ENCODE data around the gene SURF4.

SURF4 gene

GRCh38 chr9:133375724-133376654, at the start of gene SURF4, which contains the start of gene STKLD1:
Gene SURF4 (minus strand): TSS chr9:133376060. CDS start chr9:133375969, 91 bp downstream.
Gene STKLD1 (plus strand): TSS chr9:133376366. CDS start chr9:133376474, 108 bp downstream.
- Histone ChIP-seq H3K4me2 (peak within 1 kb of the TSS; percentile 89 to 100 (median 98)), H4K20me1 (peaks cover 35 to 49% (median 46%) of the 10 kb centered on the region in 11 experiments), H3K4me3 (peak within 1 kb of the TSS; percentile 91 to 99 (median 96)), H3K4me1 (peaks cover 35 to 47% (median 44%) of the 10 kb centered on the region in 10 experiments), H3K9ac (peak within 1 kb of the TSS; percentile 96 to 100 (median 98)), H3K27ac (peak within 1 kb of the TSS; percentile 93 to 99 (median 97)), H3K9me3 (replicated peaks in 1 of 11) (peaks cover 0 to 14% (median 9%) of the 10 kb centered on the region in 11 experiments; a peak in 15 of 22 replicates), H3K36me3 (peaks cover 19 to 33% (median 30%) of the 10 kb centered on the region in 11 experiments), H3K27me3 (no peaks in the 10 kb centered on the region)
- TF ChIP-seq Cebpa-rat (IDR thresholded peaks at IDR 0.05) = no peak

- Histone ChIP-seq H3K9ac (no peak overlapping the region), H3K9me3 (replicated peaks in 1 of 11) (peaks cover 6 to 12% (median 10%) of the 10 kb centered on the region in 11 experiments; a peak in 17 of 22 replicates), H4K20me1 (no peaks in the 10 kb centered on the region), H3K27ac (no peak overlapping the region), H3K36me3 (no peaks in the 10 kb centered on the region), H3K4me3 (no peak overlapping the region), H3K4me2 (no peak overlapping the region), H3K27me3 (peaks cover 35 to 50% (median 47%) of the 10 kb centered on the region in 11 experiments), H3K4me1 (peaks cover 7 to 22% (median 12%) of the 10 kb centered on the region in 10 experiments)
- TF ChIP-seq Cebpa-rat (IDR thresholded peaks at IDR 0.05) = no peak
Measured at GRCh38 chr9:133425049-133425632, 49.3 kb upstream of the SURF4 start.

GRCh38 chr9:133424187-133424586, 48.3 kb upstream of the SURF4 start:
- no peaks in the 10 kb centered on the region for H3K36me3 ChIP-seq
- H3K4me3 ChIP-seq = no peak overlapping the region
- no peaks in the 10 kb centered on the region for H4K20me1 ChIP-seq
- peaks cover 6 to 12% (median 10%) of the 10 kb centered on the region in 11 experiments; a peak in 17 of 22 replicates for H3K9me3 ChIP-seq (replicated peaks in 1 of 11)
- H3K27me3 ChIP-seq = peaks cover 26 to 41% (median 37%) of the 10 kb centered on the region in 11 experiments
- no peak overlapping the region for H3K27ac ChIP-seq
- no peak overlapping the region for H3K4me2 ChIP-seq
- no peak for TF ChIP-seq Cebpa-rat (IDR thresholded peaks at IDR 0.05)
- H3K9ac ChIP-seq = no peak overlapping the region
- H3K4me1 ChIP-seq = peaks cover 3 to 24% (median 18%) of the 10 kb centered on the region in 10 experiments

GRCh38 chr9:133423216-133423615, 47.4 kb upstream of the SURF4 start:
- Histone ChIP-seq H3K4me3 (no peak overlapping the region), H3K4me2 (no peak overlapping the region), H3K9ac (peak overlapping the region in 2 of 11 experiments; percentile 11 to 48; a peak in 4 of 22 replicates), H3K27ac (no peak overlapping the region), H3K9me3 (replicated peaks in 1 of 11) (peaks cover 6 to 12% (median 10%) of the 10 kb centered on the region in 11 experiments; a peak in 17 of 22 replicates), H4K20me1 (no peaks in the 10 kb centered on the region), H3K36me3 (no peaks in the 10 kb centered on the region), H3K4me1 (peaks cover 13 to 34% (median 28%) of the 10 kb centered on the region in 10 experiments), H3K27me3 (peaks cover 17 to 31% (median 28%) of the 10 kb centered on the region in 11 experiments)
- no peak for TF ChIP-seq Cebpa-rat (IDR thresholded peaks at IDR 0.05)

- H3K27ac ChIP-seq = peak within 1 kb of the TSS in 1 of 11 experiments; percentile 5; a peak in 1 of 22 replicates
- H3K27me3 ChIP-seq = peaks cover 3 to 18% (median 14%) of the 10 kb centered on the region in 11 experiments; a peak in 21 of 22 replicates
- H3K9ac ChIP-seq = peak within 1 kb of the TSS in 3 of 11 experiments; percentile 1 to 48 (median 11); a peak in 5 of 22 replicates
- no peak within 1 kb of the TSS for H3K4me3 ChIP-seq
- peak within 1 kb of the TSS in 2 of 11 experiments; percentile 19 to 98; a peak in 1 of 22 replicates for H3K4me2 ChIP-seq
- no peaks in the 10 kb centered on the region for H3K9me3 ChIP-seq (replicated peaks in 1 of 11)
- TF ChIP-seq Cebpa-rat (IDR thresholded peaks at IDR 0.05) = no peak
- peaks cover 15 to 37% (median 32%) of the 10 kb centered on the region in 10 experiments for H3K4me1 ChIP-seq
- no peaks in the 10 kb centered on the region for H3K36me3 ChIP-seq
- H4K20me1 ChIP-seq = peaks cover 0 to 5% (median 0%) of the 10 kb centered on the region in 11 experiments; a peak in 5 of 22 replicates
Measured at GRCh38 chr9:133421615-133422542, 46.0 kb upstream of the SURF4 start, which contains the start of gene ADAMTS13. Gene ADAMTS13 (plus strand): TSS chr9:133422367. CDS start chr9:133422444, 77 bp downstream.

GRCh38 chr9:133420392-133420827, 44.5 kb upstream of the SURF4 start:
- Histone ChIP-seq H3K27me3 (peaks cover 0 to 3% (median 0%) of the 10 kb centered on the region in 11 experiments; a peak in 4 of 22 replicates), H3K9me3 (replicated peaks in 1 of 11) (no peaks in the 10 kb centered on the region), H4K20me1 (peaks cover 0 to 19% (median 14%) of the 10 kb centered on the region in 11 experiments; a peak in 19 of 22 replicates), H3K36me3 (peaks cover 0 to 14% (median 12%) of the 10 kb centered on the region in 11 experiments; a peak in 20 of 22 replicates), H3K4me2 (peak overlapping the region in 9 of 11 experiments; percentile 4 to 98 (median 98); a peak in 18 of 22 replicates), H3K4me3 (0 out of 20 replicates have a peak overlapping the region, but pooled peaks of 1 of the 10 experiments have one; percentile 18), H3K4me1 (peaks cover 30 to 52% (median 46%) of the 10 kb centered on the region in 10 experiments), H3K27ac (peak overlapping the region in 2 of 11 experiments; percentile 12 to 16; a peak in 1 of 22 replicates), H3K9ac (no peak overlapping the region)
- no peak for TF ChIP-seq Cebpa-rat (IDR thresholded peaks at IDR 0.05)

- Histone ChIP-seq H3K9me3 (replicated peaks in 1 of 11) (no peaks in the 10 kb centered on the region), H3K27me3 (no peaks in the 10 kb centered on the region), H3K27ac (peak overlapping the region in 4 of 11 experiments; percentile 8 to 90 (median 88); a peak in 5 of 22 replicates), H3K36me3 (peaks cover 12 to 28% (median 26%) of the 10 kb centered on the region in 11 experiments), H3K4me2 (peak overlapping the region; percentile 90 to 99 (median 98)), H3K4me3 (peak overlapping the region in 9 of 10 experiments; percentile 84 to 98 (median 89); a peak in 10 of 20 replicates), H4K20me1 (peaks cover 2 to 33% (median 28%) of the 10 kb centered on the region in 11 experiments; a peak in 20 of 22 replicates), H3K9ac (peak overlapping the region in 3 of 11 experiments; percentile 87 to 92 (median 90); a peak in 6 of 22 replicates), H3K4me1 (peaks cover 30 to 57% (median 49%) of the 10 kb centered on the region in 10 experiments)
- no peak for TF ChIP-seq Cebpa-rat (IDR thresholded peaks at IDR 0.05)
Measured at GRCh38 chr9:133419005-133419404, 43.1 kb upstream of the SURF4 start.

Measured in BLaER1 treated with 17β-estradiol and CSF1 and Interleukin-3, amounts not matched to agents 10 nM and 100 nM (cell line).